CD4-positive, alpha-beta T cell treated with Interleukin-1 beta for 1 hour (primary cell): ENCODE data around the gene HOXA9.

Source experiments
- DNase-seq, 2 donors: peaks; one replicate each; pipeline ENCODE4 v3.0.0-alpha.2; 2020 to 2022

The HOXA9 gene

GRCh38 chr7:27165089-27165995, at the start of gene HOXA9:
HOXA9 (minus strand) TSS chr7:27165537; CDS start chr7:27165457, 80 bp downstream.
- DNase-seq: peak in 1 of 2 donors; percentile 62

DNA sequence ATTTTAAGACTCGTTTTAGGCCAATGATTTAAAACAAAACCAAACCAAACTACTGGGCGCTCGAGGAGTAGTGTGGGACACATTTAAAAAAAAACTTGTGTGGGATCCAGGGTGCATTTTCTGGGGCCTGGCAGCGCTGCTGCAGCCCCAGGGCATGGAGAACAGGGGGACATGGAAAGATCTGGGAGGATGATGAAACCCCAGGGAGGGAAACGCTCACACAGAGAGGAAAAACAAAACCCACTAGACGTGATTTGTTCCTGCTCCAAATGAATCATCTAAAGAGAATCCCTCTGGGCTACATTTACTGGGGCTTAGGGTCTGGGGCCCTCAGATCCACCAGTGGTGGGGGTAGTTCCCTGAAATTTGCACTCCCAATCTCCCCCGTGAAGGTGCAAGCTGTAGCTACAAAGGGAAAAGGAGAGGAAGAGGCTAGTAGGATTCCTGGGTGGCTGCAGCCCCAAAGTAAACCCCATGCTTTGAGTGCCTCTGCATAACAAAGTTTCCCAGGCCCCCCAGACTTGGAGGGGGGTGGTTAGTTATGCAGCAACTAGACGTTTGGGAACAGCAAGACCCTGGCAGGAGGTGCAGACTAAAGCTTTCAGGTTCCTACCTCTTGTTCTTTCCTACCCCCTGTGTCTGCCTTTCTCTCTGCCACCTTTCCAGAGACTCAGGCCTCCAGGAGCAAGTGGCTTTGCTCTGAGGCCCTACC, 49.1 kb upstream of the HOXA9 start:
- DNase-seq: no peak

GRCh38 chr7:27213433-27214238, 48.3 kb upstream of the HOXA9 start:
- no peak for DNase-seq

DNA sequence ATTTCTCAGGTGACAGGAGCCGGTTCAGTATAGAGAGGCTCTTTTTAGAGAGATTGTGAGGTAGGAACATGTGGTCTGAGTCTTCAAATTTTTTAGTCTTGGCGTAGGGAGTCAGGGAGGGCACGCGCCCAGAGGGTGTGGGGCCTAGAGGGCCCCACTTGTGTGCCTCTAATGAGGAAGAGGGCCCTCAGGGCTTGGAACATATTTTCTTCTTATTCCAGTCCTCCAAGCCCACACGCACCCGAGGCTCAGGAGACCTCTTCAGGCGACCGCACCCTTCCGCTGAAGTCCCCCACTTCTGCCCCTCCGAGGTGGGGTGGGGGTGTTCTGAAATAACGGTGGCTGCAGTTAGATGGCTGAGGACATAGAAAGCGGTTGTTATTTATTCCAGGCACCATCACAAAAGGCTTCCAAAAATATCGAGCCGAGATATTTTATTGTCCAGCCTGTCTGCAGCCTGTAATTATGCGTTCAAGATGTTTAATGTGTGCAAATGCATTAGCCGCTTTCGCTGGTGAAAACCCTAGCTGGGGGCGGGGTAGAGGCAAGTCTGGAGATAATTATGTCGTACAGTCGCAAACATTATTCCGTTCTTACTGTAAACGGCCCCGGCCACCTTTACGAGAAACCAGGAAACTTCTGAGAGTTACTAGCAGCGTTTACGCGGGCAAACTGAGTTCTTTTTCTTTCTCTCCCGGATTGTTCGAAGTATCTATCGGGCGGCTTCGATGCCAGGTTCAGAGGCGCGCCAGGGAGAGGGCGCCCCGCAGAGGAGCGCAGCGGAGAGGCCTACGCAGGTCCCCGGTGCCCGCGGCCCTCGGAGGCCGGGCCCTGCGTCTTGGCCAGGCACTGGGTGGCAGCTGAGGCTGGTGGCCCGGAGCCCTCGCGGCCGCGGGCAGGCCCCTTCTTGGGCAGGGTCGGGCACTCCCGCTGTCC, 47.4 kb upstream of the HOXA9 start:
- no peak for DNase-seq

GRCh38 chr7:27211764-27212204, 46.4 kb upstream of the HOXA9 start:
- DNase-seq: no peak

DNA sequence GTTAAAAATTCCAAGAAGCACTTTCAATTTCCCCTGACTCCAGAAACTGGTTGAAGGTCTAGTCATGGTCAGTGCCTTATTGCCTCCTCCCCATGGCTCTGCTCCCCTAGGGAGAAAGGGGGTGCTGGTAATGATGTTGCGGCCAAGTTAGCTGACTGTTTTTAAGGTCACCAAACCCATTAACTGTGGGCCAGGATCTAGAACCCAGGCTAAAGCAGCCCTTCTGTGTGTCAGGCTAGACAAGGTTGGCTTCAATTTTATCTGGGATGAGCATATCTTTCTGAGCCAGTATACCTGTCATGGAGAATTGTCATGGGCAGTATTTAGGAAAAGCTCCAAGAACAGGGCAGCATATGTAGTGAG, 45.7 kb upstream of the HOXA9 start:
- DNase-seq: no peak

DNA sequence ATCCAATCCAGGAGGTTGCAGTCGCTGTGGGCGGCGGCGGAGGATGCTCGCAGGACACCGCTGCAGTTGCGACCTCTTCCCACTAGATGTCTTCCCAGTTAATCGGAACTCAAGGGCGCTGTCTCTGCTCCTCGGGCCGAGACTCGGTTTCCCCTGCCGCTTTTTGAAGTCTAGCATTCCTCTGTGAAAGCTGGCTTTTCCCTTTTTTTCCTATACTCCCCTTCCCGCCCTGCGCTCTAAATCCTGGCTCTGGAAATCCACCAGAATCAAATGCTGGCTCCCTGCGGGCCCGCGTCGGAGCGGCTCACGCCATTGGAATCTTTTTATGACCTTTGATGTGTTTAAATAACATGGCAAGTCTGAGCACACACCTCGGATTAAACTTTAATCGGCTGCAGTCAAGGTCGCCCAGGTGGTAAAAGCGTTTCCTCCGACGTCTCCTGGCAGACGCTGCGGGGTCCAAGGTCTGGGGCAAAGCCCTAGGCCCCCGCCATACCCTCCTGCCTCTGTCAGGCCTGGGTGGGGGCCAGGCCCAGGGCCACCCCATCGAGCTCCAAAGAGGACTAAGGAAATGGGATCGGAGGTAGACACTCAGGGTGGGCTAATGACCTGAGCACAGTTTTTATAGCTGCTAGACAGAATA, 45.2 kb upstream of the HOXA9 start:
- peak; percentile 28 to 40 for DNase-seq

GRCh38 chr7:27209933-27210440, 44.6 kb upstream of the HOXA9 start:
- no peak for DNase-seq

GRCh38 chr7:27208998-27209397, 43.7 kb upstream of the HOXA9 start:
- DNase-seq: no peak

DNA sequence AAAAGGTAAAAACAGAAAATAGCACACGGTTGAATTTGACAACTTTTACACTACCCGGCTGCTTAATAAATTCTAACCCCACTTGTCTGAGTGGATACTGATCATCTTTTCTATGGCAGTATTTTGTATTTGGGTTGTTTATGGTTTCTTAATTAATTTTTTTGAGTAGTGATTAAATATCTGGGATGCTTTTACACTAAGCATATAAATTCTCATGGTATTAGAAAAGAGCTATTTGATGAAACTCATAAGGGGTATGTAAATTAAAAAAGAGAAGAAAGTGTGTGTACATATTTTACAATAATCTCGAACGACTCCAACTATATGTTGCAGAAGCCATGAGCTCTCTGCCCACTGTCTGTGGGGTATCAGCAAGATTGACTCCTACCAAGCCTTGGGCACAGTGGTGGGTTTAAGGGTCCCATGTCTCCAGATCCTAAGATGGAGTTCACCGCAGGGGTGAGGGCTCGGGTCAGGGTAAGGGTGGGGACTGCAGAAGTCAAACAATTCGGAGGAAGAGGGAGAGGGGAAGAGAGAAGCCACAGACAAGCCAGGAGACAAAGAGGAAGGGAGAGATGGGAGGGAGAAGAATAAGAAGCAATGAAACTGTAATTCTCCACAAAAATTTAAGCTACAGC, 42.1 kb upstream of the HOXA9 start:
- no peak for DNase-seq

GRCh38 chr7:27205325-27206280, 40.3 kb upstream of the HOXA9 start:
- DNase-seq: no peak

GRCh38 chr7:27204851-27205322, 39.5 kb upstream of the HOXA9 start:
- no peak for DNase-seq

- DNase-seq: no peak
Observed at GRCh38 chr7:27203964-27204594, 38.7 kb upstream of the HOXA9 start.

DNA sequence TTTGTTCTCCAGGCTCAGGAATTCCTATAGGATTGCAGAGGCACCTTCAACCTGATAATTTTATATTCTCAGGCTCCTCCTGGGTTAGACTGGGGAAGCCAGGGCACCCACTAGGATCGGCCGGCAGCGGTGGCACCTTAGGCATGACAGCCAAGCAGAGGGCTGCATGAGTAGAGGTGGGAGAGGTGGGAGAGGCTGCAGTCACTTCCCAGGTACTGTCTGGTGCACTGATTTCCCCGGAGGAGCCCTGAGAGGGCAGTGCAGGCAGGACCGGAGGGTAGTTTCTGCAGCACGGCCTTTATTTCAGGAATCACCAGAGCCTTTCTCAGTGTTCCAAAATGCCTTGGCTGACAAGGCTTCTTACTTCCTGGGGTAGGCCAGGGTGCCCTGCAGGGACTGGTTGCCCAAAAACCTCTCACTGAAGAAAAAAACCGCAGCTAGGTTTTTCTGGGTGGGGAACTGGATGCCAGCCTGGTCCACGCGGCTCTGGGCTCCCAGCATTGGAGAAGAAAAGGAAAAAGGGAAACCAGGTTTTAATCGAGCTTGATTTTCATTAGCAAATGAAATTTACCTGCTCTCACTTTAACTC, 38.1 kb upstream of the HOXA9 start:
- DNase-seq: no peak

DNA sequence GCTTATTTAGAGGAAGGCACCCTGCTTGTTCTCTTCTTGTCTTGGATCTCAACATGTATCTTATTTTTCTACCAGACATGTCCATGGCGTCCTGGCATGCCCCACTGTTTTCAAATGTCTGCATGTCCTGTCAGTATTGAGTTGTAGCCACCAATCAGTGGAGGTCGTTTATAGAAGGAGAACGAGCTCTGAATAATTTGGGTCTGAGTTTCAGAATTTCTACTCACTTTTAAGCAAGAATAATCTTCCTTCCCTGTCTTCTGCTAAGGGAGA, 37.5 kb upstream of the HOXA9 start:
- no peak for DNase-seq

DNA sequence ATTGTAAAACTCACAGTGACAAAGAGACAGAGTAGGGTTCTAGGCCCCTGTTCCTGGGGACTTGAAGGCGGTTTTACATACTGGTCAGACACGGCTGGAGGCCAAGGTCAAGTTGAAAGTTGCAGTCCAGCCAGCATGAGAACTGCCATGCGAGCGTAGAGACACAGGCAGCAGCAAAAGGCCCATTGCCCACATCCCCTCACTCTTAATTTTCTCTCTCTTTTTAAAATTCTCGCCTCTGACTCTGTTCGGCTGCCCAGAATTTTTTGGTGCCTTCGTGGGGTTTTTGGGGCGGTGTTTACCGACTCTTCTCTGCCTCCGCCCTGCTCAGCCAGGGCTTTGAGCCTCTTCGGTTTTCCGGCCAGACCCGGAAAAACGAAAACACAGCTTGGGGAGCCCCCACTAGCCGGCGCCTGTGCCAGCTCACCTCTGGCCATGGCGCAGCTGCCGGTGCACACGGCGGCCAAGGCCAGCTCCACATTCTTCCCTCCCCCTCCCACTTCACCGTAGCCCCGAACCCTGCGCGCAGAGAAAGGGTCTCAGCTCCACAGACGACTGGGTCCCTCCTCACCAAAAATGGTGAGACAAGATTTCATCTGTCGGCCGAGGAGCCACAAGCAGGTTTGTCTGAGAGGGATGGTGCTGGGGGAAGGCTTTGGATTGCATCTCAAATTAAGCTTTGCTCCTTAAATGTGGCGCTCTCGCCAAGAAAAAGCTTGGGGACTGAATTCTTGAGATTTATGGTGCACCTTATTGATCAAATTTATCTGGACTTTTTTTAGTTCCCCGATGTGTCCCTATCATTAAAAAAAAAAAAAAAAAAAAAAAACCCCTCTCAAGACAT, 36.9 kb upstream of the HOXA9 start:
- DNase-seq: no peak

GRCh38 chr7:27201580-27202017, 36.3 kb upstream of the HOXA9 start:
- DNase-seq: no peak
